Fibroblast of lung (primary cell): ENCODE data around the gene CNBD2.

ENCODE experiments used
- EZH2 ChIP-seq: IDR thresholded peaks from 2 replicates; pipeline ENCODE4 v1.5.1; 2012; ENCODE audit warnings: low read length, control low read depth, mild to moderate bottlenecking; ENCODE audit errors: missing control alignments
- TF ChIP-seq, protein P1 (sequence below), 2 donors: IDR thresholded peaks in 1 of 2; conservative IDR thresholded peaks in 1 of 2; 1 replicate in 1 of 2; 2 replicates in 1 of 2; pipeline ENCODE4 v1.5.1; 2011 to 2012; ENCODE audit warnings: low read length in 2 of 2, control low read depth in 1 of 2, inconsistent platforms in 1 of 2, low read depth in 1 of 2, mild to moderate bottlenecking in 1 of 2

DNA sequence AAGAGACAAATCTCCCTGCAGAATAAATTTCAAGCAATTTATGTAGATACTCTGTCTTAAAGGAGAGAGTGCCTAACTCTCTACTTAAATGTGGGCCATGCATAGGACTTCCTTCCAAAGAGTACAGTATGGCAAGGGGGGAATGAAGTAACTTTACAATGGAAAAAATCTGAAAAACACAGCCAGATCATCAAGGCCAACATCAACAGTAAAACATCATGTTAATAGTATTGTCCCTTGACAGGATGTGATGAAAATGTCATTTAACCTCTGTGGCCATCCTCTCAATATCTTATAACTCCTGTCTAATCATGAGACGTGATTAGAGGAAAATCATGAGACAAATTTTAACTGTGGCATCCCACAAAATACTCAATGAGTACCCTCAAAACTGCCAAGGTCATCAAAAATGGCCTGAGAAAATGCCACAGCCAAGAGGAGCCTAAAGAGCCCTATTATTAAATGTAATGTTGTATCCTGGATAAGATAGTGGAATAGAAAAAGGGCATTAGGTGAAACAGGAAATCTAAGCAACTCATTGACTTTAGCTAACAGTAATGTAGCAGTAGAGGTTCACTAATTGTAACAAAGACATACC is 47.5 kb downstream of the CNBD2 start:
- TF ChIP-seq, protein P1, sequence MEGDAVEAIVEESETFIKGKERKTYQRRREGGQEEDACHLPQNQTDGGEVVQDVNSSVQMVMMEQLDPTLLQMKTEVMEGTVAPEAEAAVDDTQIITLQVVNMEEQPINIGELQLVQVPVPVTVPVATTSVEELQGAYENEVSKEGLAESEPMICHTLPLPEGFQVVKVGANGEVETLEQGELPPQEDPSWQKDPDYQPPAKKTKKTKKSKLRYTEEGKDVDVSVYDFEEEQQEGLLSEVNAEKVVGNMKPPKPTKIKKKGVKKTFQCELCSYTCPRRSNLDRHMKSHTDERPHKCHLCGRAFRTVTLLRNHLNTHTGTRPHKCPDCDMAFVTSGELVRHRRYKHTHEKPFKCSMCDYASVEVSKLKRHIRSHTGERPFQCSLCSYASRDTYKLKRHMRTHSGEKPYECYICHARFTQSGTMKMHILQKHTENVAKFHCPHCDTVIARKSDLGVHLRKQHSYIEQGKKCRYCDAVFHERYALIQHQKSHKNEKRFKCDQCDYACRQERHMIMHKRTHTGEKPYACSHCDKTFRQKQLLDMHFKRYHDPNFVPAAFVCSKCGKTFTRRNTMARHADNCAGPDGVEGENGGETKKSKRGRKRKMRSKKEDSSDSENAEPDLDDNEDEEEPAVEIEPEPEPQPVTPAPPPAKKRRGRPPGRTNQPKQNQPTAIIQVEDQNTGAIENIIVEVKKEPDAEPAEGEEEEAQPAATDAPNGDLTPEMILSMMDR (conservative IDR thresholded peaks at IDR 0.05 in 1 of 2, IDR thresholded peaks at IDR 0.05 in 1 of 2; ENCODE audit: low read depth in 1 of 2, low read length in 2 of 2): no peak
- no peak for TF ChIP-seq EZH2
